ENCODE data around the gene FOXB1.

Gene FOXB1

DNA sequence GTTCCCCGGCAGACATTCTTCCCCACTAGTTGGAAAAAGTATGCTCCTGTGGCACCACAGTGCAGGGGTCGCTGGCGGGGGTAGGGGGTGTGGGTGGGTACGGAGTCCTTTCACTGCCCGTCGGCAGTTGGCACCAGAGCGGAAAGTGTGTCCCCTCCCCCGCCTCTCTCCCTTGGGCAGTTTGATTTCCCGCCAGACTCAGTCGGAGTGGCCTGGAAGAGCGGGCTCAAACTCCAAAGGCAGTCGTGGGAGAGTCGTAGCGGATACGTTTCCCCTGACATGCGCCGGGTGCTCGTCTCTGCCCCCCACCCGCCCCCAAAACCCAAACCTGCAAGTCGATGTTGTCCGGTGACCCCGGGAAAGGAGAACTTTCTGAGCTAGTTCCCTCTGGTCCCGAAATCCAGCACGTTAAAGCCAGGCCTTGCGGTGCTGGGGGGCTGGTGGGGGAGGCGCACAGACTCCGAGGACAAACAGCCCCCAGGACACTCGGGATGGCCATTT lies 4.4 kb upstream of the FOXB1 start:
- no peak for DNase-seq

DNA sequence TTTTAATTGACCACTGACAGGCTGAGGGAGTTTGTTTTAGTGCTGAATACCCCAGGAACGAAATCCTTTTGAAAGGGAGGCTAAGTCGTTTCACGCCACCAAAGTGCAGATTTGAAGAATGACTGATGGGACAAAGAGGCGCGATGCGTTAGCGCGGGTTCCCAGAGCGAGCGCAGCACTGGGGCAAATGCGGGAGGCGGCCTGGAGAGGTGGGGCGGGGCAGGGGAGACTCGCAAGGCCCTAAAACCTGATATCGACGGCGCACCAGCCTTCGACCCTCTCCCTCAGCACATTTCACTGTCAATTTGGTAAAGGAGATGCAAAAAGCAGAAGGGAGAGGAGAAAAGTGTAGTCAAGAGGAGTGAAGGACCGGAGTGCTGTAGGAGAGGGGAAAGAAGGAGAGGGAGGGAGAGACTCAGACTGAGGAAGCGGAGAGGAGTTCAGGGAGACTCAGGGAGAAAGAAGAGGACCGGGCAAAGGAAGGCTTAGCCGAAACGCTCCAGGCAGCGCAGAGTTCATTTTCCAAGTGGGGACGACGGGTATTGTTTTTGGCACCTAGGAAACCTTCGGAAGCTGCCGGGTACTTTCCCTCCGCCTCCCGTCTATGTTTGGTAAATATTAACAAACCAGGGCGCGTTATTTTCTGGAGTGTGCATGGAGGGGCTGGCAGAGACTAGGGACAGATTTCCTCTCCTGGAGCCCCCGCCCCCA lies 3.8 kb upstream of the FOXB1 start:
- DNase-seq, result no peak

- DNase-seq, result no peak
Measured at GRCh38 chr15:60000824-60001609, 3.1 kb upstream of the FOXB1 start.

DNA sequence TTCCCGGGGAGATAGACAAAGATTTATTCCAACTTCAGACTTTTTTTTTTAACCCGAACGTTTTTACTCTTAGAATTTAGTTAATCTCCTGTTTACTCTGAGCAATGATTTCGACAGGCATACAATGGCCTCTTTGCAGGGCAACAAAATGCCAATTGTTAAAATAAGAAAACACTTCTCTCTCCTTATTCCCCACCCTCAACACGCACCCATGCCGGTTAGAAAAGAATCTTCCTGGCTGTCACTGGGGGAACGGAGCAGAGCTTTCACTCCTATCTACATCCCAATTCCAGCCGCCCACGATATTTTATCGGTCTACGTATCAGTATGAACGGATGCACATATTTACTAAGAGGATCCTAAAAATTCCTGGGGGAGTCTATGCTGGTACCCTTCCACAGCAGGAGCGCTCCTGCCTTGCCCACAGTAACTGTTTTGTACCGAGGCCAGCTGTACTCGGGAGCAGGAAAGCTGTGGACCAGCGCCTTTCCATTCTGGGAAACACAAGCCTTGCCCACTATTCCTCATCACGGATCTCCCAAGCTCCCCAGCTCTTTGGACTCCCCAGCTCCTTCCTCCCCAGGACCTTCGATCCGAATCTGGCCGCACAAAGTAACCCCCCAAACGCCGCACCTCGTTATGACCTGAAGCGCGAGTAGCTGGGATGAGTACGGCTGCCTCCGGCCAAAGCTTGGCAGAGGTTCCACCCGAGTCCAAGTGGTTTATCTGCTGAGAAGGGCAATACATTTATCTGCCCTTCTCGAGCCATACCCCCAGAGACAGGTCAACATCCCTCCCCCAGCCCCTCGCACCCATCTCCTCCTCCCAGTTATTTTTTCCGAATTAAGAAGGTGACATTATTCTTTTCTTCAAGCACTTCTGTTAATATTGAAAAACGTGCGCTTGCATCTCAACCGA lies 2.2 kb upstream of the FOXB1 start:
- no peak for DNase-seq

DNA sequence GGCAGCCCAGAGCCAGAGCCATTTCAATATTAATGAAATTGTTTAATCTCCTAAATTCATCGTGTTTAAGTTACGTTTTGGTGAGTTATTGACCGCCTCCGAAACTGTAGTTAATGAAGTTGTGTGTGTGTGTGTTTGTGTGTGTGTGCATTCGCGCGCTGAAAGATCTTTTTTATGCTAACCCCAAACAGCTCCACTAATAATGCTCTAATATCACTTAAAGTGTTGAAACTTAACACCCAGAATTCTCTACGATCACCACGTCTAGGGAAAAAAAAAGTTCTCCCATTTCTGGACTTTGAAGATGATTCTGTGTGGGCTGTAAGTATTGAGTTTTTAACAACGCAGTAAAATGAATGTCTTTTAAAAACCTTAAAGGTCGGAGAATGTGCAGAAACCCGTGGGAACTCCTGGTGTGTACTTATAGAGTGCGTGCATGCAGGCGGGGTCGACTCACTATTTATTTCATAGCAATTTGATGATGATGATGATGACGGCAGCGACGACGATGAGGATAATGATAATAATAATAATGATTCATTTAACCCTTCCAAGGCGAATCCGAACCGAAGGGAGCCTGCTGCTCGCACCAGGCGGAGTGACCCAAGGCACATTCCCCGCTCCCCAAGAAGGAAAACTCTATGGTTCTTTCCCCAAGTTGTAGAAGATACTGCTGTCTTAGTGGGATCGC lies 1.4 kb upstream of the FOXB1 start:
- DNase-seq, result no peak

- DNase-seq, result no peak
Measured at GRCh38 chr15:60003243-60004008, 685 bp upstream of the FOXB1 start.

- DNase-seq, result no peak
Measured at GRCh38 chr15:60004846-60005351, 788 bp downstream of the FOXB1 start.

GRCh38 chr15:60005352-60006202 lies 1.5 kb downstream of the FOXB1 start:
- no peak for DNase-seq

GRCh38 chr15:60006203-60006862 lies 2.2 kb downstream of the FOXB1 start:
- DNase-seq, result no peak

GRCh38 chr15:60006873-60007272 lies 2.8 kb downstream of the FOXB1 start:
- no peak for DNase-seq

DNA sequence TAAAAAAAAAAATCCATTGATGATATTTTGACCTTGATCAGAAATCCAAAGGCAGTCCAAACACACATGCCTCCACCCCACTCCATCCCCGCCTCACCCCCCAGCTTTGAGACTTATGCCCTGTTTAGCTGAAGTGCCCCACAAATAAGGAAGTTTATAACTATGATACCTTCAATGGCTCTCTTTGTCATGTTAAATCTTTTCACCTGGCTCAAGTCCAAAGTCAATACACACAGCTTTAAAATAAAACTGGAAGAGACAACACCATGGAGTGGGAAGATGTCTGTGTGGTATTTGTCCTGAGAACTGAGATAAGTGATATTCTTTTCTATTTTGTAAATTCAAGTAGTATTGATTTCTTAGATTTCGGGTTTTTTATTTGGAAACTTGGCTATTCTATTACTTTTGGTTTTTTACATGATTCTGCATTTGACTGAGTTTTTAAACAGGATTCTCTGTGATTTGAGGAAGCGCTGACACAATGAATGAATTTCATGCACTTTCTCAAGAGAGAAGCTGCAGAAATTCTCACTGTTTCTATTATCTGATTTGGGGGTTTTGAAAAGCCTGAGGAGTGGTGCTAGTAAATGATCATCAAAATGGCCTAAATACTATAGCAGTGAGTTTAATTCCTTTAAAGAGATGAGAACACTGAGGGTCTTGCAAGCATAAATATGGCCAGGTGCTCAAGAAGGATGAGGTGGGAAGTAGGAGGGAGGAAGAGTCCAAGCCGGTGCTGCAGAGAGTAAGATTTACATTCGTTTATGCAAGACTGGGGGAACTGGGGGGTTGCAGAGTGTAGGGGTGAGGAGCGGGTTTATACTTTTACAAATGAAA lies 5.2 kb downstream of the FOXB1 start:
- DNase-seq, result no peak

GRCh38 chr15:60009980-60010732 lies 6.0 kb downstream of the FOXB1 start:
- no peak for DNase-seq

- DNase-seq, result no peak
Measured at GRCh38 chr15:60010858-60011257, 6.7 kb downstream of the FOXB1 start.

- DNase-seq, result no peak
Measured at GRCh38 chr15:60012695-60013094, 8.6 kb downstream of the FOXB1 start.

- no peak for DNase-seq
Measured at GRCh38 chr15:60017538-60018520, 13.7 kb downstream of the FOXB1 start.

DNA sequence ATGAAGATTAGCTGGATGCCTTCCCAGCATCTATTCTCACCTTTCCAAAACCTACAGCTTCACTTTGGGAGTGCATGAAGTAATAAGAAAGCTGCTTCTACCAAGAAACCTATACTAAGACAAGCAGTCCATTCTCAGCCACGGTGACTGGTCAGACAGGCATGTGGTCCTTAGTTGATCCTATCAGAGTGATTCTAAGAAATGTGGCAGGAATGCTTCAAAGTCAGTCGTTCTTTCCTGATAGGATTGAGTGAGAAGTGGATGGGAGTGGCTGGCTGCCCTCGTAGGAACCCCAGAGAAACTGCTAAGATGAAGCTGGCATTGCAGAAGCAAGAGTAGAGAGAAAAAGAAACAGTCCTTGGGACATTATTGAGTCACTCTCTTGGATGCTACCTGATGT lies 16.6 kb downstream of the FOXB1 start:
- DNase-seq, result no peak
